Uterus (tissue), 4 donors: ENCODE results near the gene BICD1. TPM values are rescaled to one million over a fixed set of nuclear protein-coding genes. Genes with fewer than 3 reads are reported as not detected.
"Not testable (repeated sequence)": the region's sequence is repeated elsewhere in the genome, so short reads cannot be mapped to it uniquely, and the experiment has no call there.

ENCODE experiments used
- DNase-seq, 2 donors: peaks; one replicate each; pipeline ENCODE4 v3.0.0-alpha.2; 2019 to 2020
- H3K27ac ChIP-seq, 2 donors: fragments of 200-600 bp; sonication (generic); 1 replicate in 1 of 2; 2 replicates in 1 of 2; pipeline ENCODE4 v1.5.1; 2016 to 2018
- H3K27me3 ChIP-seq, 2 donors: fragments of 200-600 bp; sonication (generic); one replicate each; pipeline ENCODE4 v1.5.1; 2018 to 2019; ENCODE audit warnings: control low read depth in 1 of 2
- H3K36me3 ChIP-seq, 2 donors: fragments of 200-600 bp; sonication (generic); one replicate each; pipeline ENCODE4 v1.5.1; 2019; ENCODE audit warnings: control low read depth in 1 of 2
- H3K4me1 ChIP-seq, 2 donors: fragments of 200-600 bp; sonication (generic); one replicate each; pipeline ENCODE4 v1.5.1; 2018 to 2019; ENCODE audit warnings: control low read depth in 1 of 2
- H3K4me3 ChIP-seq, 2 donors: fragments of 200-600 bp; sonication (generic); 1 replicate in 1 of 2; 2 replicates in 1 of 2; pipeline ENCODE4 v1.5.1; 2018 to 2019; ENCODE audit warnings: mild to moderate bottlenecking in 1 of 2
- H3K9me3 ChIP-seq, 2 donors: fragments of 200-600 bp; sonication (generic); one replicate each; pipeline ENCODE4 v1.5.1; 2019; ENCODE audit warnings: control low read depth in 1 of 2
- POLR2A ChIP-seq, 2 donors: fragments of 450-650 bp; IDR thresholded peaks; one replicate each; pipeline ENCODE4 v1.6.1; 2016; ENCODE audit warnings: antibody characterized with exemption in 2 of 2, mild to moderate bottlenecking in 1 of 2, moderate library complexity in 1 of 2
- intact Hi-C: fragments of 100-400 bp; cut with DNase I; formaldehyde crosslinking; loops from one replicate; pipeline ENCODE4 v1.15.1; 2023; ENCODE audit warnings: low total_unique reads
- total RNA-seq, 4 donors: library from RNA; depleted of rRNA in 3 of 4; stranded (reverse); fragments of >200 nt in 3 of 4; gene quantifications; one replicate each; pipeline versions ENCODE4 v1.1.0 to v1.2.4, GENCODE V29; 2014 to 2023
- TF ChIP-seq, protein P1 (sequence below), 4 experiments: fragments of 200-600 bp in 2 of 4; fragments of 450-650 bp in 2 of 4; sonication (generic) in 2 of 4; IDR thresholded peaks; one replicate each; pipeline ENCODE4 v1.5.1; 2016 to 2019; ENCODE audit warnings: antibody characterized with exemption in 4 of 4, mild to moderate bottlenecking in 2 of 4, moderate library complexity in 1 of 4
- donor health status: DM: yes; HTN: yes; CAD: no.

Gene BICD1
- total RNA-seq, 4 donors from 2014 or later: 19.4 to 219 (median 40.9) TPM

DNA sequence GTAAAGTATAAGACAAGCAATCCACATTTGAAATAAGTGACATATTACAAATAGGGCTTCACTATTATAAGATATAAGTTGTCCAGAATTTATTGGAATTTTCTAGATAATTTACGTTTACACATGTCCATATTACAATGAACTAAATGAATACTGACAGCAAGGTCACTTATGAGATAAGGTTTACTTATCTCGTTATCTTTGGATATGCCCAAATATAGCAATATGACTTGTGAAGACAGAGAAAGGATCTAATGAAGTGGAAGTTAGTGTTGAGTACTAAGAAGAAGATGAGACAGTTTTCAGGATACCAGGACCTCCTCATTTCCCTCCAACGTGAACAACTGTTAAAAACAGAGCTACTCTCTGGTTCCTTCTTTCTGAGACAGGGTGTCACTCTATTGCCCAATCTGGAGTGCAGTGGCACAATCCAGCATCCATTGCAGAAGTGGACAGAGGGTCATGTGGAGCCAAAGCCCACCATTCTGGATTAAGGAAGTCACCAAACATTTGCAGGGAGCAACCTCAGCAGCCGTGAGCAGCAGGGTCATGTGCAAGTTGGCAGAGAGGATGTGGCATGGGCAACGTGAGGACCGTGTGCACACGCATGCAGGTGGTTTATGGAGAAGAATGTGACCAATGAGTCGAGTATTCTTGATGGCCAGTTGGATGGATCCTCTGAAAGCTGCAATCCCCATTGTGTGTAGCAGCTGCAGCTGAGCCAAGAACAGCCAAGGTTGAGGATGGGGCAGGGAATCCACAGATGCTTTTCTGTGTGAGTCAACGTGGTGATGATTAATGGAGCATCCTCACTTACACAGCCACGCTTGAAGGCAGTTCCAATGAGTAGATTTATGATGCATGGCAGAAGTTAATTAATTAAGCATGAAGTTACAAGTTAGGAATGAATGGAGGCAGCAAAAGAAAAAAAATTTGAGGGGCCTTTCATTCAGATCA, 111.0 kb downstream of the BICD1 start:
- H3K27me3 ChIP-seq: no peaks in the 10 kb centered on the region
- no peak for DNase-seq
- no peaks in the 10 kb centered on the region for H3K4me1 ChIP-seq
- no peak overlapping the region for H3K4me3 ChIP-seq
- TF ChIP-seq, protein P1, sequence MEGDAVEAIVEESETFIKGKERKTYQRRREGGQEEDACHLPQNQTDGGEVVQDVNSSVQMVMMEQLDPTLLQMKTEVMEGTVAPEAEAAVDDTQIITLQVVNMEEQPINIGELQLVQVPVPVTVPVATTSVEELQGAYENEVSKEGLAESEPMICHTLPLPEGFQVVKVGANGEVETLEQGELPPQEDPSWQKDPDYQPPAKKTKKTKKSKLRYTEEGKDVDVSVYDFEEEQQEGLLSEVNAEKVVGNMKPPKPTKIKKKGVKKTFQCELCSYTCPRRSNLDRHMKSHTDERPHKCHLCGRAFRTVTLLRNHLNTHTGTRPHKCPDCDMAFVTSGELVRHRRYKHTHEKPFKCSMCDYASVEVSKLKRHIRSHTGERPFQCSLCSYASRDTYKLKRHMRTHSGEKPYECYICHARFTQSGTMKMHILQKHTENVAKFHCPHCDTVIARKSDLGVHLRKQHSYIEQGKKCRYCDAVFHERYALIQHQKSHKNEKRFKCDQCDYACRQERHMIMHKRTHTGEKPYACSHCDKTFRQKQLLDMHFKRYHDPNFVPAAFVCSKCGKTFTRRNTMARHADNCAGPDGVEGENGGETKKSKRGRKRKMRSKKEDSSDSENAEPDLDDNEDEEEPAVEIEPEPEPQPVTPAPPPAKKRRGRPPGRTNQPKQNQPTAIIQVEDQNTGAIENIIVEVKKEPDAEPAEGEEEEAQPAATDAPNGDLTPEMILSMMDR (IDR thresholded peaks at IDR 0.05): no peak
- no peak for TF ChIP-seq POLR2A (IDR thresholded peaks at IDR 0.05)
- H3K9me3 ChIP-seq: no peaks in the 10 kb centered on the region
- intact Hi-C loops: no loop called here
- H3K27ac ChIP-seq: no peak overlapping the region
- no peaks in the 10 kb centered on the region for H3K36me3 ChIP-seq

DNA sequence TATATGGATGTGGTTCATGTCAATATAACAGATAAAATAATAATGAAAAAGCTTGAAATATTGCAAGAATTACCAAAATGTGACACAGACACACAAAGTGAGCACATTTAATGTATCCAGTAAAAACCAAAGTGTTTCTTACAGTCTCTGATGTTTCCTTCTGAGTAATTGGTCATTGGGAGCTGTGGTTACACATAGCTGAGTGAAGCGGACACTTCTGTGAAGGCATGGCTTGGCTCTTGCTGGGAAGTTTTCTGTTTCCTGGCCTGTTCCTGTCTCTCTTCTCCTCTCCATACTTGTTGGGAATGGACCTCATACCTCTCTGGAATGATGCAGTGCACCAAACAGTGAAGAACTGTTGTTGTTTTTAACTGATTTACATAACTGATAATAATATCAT, 117.3 kb downstream of the BICD1 start:
- Histone ChIP-seq H3K36me3 (no peaks in the 10 kb centered on the region), H3K4me3 (no peak overlapping the region), H3K27ac (no peak overlapping the region), H3K27me3 (no peaks in the 10 kb centered on the region), H3K4me1 (no peaks in the 10 kb centered on the region), H3K9me3 (no peaks in the 10 kb centered on the region)
- TF ChIP-seq, protein P1 (IDR thresholded peaks at IDR 0.05): no peak
- no peak for TF ChIP-seq POLR2A (IDR thresholded peaks at IDR 0.05)
- intact Hi-C loops: no loop called here
- no peak for DNase-seq

DNA sequence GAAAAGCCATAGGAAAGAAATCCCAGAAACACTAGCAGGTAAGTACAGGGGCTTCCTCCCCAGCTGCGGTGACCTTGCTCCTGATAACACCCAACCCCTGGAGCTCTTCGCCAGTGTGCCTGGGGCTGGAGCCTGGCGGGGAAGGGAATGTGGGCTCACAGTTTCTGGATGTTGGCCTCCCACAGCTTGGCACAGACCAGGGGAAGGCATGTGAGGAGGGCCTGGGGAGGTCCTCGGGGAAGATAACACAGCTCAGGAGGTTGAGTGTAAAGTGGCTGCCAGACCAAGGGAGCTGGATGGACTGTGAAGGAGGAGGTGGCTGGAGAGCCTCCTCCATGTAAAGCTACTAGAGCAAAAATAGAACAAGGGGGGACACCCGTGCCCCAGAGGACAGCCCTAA, 120.1 kb downstream of the BICD1 start:
- Histone ChIP-seq H3K27me3 (no peaks in the 10 kb centered on the region), H3K36me3 (no peaks in the 10 kb centered on the region), H3K4me1 (no peaks in the 10 kb centered on the region), H3K4me3 (no peak overlapping the region), H3K9me3 (no peaks in the 10 kb centered on the region), H3K27ac (no peak overlapping the region)
- TF ChIP-seq POLR2A (IDR thresholded peaks at IDR 0.05): no peak
- TF ChIP-seq, protein P1 (IDR thresholded peaks at IDR 0.05): no peak
- intact Hi-C loops: no loop called here
- no peak for DNase-seq

DNA sequence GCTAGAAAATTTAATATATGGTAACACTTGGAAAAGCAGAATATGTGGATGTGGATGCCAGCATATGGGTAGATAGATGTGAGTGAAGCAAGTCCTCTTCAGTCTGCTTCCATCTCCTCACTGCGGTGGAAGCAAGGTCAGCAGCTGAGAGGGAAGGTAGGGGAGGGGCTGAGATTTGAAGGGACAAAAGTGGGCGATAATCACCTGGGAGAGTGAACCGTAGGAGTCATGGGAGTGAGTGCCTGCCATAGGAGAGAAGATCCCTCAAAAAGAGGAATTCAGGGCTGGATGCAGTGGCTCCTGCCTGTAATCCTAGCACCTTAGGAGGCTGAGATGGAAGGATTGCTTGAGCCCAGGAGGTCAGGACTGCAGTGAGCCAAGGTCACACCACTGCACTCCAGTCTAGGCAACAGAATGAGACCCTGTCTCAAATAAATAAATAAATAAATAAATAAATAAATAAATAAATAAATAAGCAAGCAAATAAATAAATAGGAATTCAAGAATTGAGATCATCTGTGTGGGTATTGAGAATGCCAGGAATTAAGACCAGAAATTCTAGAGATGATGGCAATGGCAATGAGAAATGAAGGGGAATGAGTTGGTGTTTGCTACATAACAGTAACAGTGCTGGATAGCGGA, 123.4 kb downstream of the BICD1 start:
- DNase-seq: no peak
- Histone ChIP-seq H3K9me3 (no peaks in the 10 kb centered on the region), H3K27me3 (no peaks in the 10 kb centered on the region), H3K4me3 (no peak overlapping the region), H3K36me3 (no peaks in the 10 kb centered on the region), H3K27ac (no peak overlapping the region), H3K4me1 (no peaks in the 10 kb centered on the region)
- TF ChIP-seq, protein P1 (IDR thresholded peaks at IDR 0.05): no peak
- no peak for TF ChIP-seq POLR2A (IDR thresholded peaks at IDR 0.05)
- intact Hi-C loops: no loop called here

DNA sequence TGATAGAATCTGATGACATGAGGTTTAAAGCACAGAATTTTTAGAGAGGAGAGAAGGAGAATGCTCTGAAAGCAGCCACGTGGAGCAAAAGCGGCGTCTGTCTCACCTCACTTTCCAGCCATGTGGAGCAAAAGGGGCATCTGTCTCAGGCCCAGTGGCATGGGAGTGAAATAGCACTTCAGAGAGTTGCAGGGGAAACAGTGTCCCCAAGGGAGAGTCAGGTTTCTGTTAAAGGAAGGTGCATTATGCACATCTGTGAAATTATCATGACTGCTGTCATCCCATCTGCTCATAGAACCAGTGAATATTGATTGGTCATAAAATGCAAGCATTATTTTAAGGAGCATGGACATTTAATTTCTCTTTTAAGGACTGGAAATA, 124.0 kb downstream of the BICD1 start:
- Histone ChIP-seq H3K4me3 (no peak overlapping the region), H3K36me3 (no peaks in the 10 kb centered on the region), H3K9me3 (no peaks in the 10 kb centered on the region), H3K27ac (no peak overlapping the region), H3K27me3 (no peaks in the 10 kb centered on the region), H3K4me1 (no peaks in the 10 kb centered on the region)
- intact Hi-C loops: no loop called here
- TF ChIP-seq, protein P1 (IDR thresholded peaks at IDR 0.05): no peak
- TF ChIP-seq POLR2A (IDR thresholded peaks at IDR 0.05): no peak
- no peak for DNase-seq

DNA sequence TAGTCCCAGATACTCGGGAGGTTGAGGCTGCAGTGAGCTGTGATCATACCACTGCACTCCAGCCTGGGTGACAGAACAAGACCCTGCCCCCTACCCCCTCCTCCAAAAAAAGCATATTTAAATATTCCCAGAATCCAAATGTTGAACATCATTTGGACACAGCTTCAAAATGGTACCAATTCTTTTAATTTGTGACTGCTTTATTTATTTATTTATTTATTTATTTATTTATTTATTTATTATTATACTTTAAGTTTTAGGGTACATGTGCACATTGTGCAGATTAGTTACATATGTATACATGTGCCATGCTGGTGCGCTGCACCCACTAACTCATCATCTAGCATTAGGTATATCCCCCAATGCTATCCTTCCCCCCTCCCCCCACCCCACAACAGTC, 124.7 kb downstream of the BICD1 start:
- H3K9me3 ChIP-seq, H3K36me3 ChIP-seq, intact Hi-C loops, H3K4me3 ChIP-seq, DNase-seq, H3K4me1 ChIP-seq, H3K27ac ChIP-seq, H3K27me3 ChIP-seq: not testable (repeated sequence)
